Activated naive CD8-positive, alpha-beta T cell treated with anti-CD3 and anti-CD28 coated beads, Interleukin-2, amount 10 ng/mL, durations not matched to agents 7 days and 5 days (primary cell): Measurements from ENCODE around the gene NPEPPS. TPM values are rescaled to one million over a fixed set of nuclear protein-coding genes. Genes with fewer than 3 reads are reported as not detected.
"Not testable (repeated sequence)": the region's sequence is repeated elsewhere in the genome, so short reads cannot be mapped to it uniquely, and the experiment has no call there.

ENCODE experiments used
- ATAC-seq: fragments of 150-1000 bp; cut with Tn5 transposase; one replicate; pipeline ENCODE4 v1.10.0; 2021; ENCODE audit warnings: low read depth, moderate library complexity
- POLR2A ChIA-PET: fragments of 350-600 bp; sonication (Branson Sonifier 250); formaldehyde crosslinking; loops from one replicate; lab custom pipeline; 2021; ENCODE audit warnings: antibody characterized with exemption; lab: Charles Lee
- DNase-seq: peaks from one replicate; pipeline ENCODE4 v3.0.0; 2021
- H3K27ac Mint-ChIP-seq: one replicate; pipeline ENCODE4 v1.8.0; 2022; ENCODE audit warnings: mild to moderate bottlenecking, mixed read lengths
- H3K27me3 Mint-ChIP-seq: one replicate; pipeline ENCODE4 v1.8.0; 2022; ENCODE audit warnings: mild to moderate bottlenecking, moderate library complexity, mixed read lengths
- H3K36me3 Mint-ChIP-seq: one replicate; pipeline ENCODE4 v1.8.0; 2021; ENCODE audit warnings: mild to moderate bottlenecking, mixed read lengths
- H3K4me1 Mint-ChIP-seq: one replicate; pipeline ENCODE4 v1.8.0; 2021; ENCODE audit warnings: mixed read lengths
- H3K4me3 Mint-ChIP-seq: one replicate; pipeline ENCODE4 v1.8.0; 2022; ENCODE audit warnings: mild to moderate bottlenecking, moderate library complexity, mixed read lengths
- H3K9me3 Mint-ChIP-seq: one replicate; pipeline ENCODE4 v1.8.0; 2021; ENCODE audit warnings: mixed read lengths
- total RNA-seq, 2 experiments: library from RNA; stranded (reverse); gene quantifications; one replicate each; pipeline ENCODE4 v1.2.3, GENCODE V29; 2021

Gene NPEPPS
- total RNA-seq, 2 experiments from 2014 or later = 101 to 104 TPM

DNA sequence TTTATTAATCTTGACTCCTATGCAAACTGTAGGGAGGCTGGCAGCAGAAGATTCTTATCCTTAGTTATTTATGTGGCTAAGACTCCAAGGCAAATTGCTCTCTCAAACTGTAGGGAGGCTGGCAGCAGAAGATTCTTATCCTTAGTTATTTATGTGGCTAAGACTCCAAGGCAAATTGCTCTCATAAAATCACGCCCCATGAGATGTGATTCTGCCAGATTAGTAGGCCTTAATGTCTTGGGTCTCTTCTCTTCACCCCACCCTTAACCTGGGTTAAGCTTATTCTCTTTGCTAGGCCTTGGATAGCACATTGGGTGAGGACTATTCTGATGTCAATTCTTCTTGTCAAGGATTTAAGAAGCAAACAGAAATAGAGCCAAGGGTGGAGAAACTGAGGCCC, 9.5 kb upstream of the NPEPPS start:
- DNase-seq, ATAC-seq, POLR2A ChIA-PET, H3K4me3 Mint-ChIP-seq, H3K36me3 Mint-ChIP-seq, H3K4me1 Mint-ChIP-seq, H3K27me3 Mint-ChIP-seq, H3K9me3 Mint-ChIP-seq, H3K27ac Mint-ChIP-seq: not testable (repeated sequence)

- H3K4me1 Mint-ChIP-seq, H3K9me3 Mint-ChIP-seq, ATAC-seq, DNase-seq, H3K27me3 Mint-ChIP-seq, H3K27ac Mint-ChIP-seq, H3K36me3 Mint-ChIP-seq, POLR2A ChIA-PET, H3K4me3 Mint-ChIP-seq: not testable (repeated sequence)
Observed at GRCh38 chr17:47522341-47522740, 8.6 kb upstream of the NPEPPS start.

DNA sequence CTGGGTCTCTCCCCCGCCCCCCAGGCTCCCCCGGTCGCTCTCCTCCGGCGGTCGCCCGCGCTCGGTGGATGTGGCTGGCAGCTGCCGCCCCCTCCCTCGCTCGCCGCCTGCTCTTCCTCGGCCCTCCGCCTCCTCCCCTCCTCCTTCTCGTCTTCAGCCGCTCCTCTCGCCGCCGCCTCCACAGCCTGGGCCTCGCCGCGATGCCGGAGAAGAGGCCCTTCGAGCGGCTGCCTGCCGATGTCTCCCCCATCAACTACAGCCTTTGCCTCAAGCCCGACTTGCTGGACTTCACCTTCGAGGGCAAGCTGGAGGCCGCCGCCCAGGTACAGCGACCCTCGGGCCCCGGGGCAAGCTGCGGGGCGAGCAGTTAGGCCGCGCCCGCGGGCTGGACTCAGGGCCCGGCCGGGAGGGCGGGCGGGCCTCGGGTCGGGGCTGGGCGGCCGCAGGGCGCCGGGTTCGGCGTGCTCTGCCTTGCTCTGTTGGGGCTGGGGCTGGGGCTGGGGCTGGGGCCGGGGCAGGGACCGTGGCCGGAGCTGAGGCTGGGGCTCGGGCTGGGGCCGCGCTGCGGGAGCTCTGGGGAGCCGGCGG, 419 bp downstream of the NPEPPS start:
- H3K27me3 Mint-ChIP-seq, H3K9me3 Mint-ChIP-seq, POLR2A ChIA-PET: not testable (repeated sequence)

DNA sequence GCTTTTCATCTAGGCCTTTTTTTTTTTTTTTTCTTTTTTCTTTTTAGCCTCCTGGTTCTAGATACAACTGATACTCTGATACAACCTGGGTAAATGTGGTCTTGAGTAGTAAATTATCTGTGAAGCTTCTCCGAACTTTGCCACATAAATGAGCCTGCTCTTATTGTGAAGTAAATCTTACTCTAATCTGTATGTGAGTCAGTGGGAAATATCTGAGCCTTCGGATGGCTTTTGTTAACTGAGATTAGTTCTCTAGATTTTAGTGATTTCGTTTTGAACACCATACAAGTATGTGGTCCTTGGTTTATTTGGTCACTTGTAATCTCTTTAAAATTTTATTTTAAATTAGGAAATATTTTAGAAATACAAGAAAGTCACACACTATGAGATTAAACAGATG, 8.2 kb downstream of the NPEPPS start:
- H3K9me3 Mint-ChIP-seq, H3K4me1 Mint-ChIP-seq, H3K27ac Mint-ChIP-seq, DNase-seq, H3K27me3 Mint-ChIP-seq, ATAC-seq, H3K36me3 Mint-ChIP-seq, POLR2A ChIA-PET, H3K4me3 Mint-ChIP-seq: not testable (repeated sequence)

More for the DNA sequence above, 419 bp downstream of the NPEPPS start:
- not testable (repeated sequence) for H3K36me3 Mint-ChIP-seq, H3K4me3 Mint-ChIP-seq, H3K4me1 Mint-ChIP-seq, H3K27ac Mint-ChIP-seq
- DNase-seq = peak; percentile 59
- peak; percentile 61 for ATAC-seq

DNA sequence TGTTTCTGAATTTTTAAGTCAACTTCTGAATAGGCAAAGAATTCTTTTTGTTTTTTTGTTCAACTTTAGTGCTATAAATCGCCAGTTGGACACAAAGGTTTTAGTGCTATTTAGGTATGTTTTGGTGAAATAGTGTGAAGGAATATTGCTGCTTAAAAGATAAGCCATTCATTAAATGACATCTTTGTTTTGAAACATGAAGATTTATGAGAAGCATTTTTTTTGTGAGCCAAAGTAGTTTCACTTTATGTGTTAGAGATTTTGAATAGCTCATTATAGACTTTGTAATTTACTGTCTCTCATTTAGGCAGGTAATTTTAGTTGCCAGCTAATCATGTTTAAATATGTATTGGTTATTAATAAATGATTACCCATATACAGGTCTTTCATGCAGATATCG, 10.8 kb downstream of the NPEPPS start:
- H3K9me3 Mint-ChIP-seq, H3K27me3 Mint-ChIP-seq, DNase-seq, POLR2A ChIA-PET, H3K36me3 Mint-ChIP-seq, H3K4me1 Mint-ChIP-seq, H3K4me3 Mint-ChIP-seq, ATAC-seq, H3K27ac Mint-ChIP-seq: not testable (repeated sequence)

- POLR2A ChIA-PET = not testable (repeated sequence)
Observed at GRCh38 chr17:47544327-47544726, 13.4 kb downstream of the NPEPPS start.

GRCh38 chr17:47554733-47555132, 23.8 kb downstream of the NPEPPS start:
- DNase-seq, H3K4me3 Mint-ChIP-seq, H3K27ac Mint-ChIP-seq, H3K27me3 Mint-ChIP-seq, H3K9me3 Mint-ChIP-seq, H3K4me1 Mint-ChIP-seq, ATAC-seq, POLR2A ChIA-PET: not testable (repeated sequence)
- H3K36me3 Mint-ChIP-seq = peaks cover 13% of the 10 kb centered on the region

More at GRCh38 chr17:47544327-47544726, 13.4 kb downstream of the NPEPPS start:
- not testable (repeated sequence) for H3K27ac Mint-ChIP-seq, H3K4me3 Mint-ChIP-seq, H3K27me3 Mint-ChIP-seq, DNase-seq, H3K4me1 Mint-ChIP-seq, H3K9me3 Mint-ChIP-seq, ATAC-seq
- peaks cover 12% of the 10 kb centered on the region for H3K36me3 Mint-ChIP-seq

DNA sequence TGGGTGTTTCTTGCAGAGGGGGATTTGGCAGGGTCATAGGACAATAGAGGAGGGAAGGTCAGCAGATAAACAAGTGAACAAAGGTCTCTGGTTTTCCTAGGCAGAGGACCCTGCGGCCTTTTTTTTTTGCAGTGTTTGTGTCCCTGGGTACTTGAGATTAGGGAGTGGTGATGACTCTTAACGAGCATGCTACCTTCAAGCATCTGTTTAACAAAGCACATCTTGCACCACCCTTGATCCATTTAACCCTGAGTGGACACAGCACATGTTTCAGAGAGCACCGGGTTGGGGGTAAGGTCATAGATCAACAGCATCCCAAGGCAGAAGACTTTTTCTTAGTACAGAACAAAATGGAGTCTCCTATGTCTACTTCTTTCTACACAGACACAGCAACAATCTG, 25.2 kb downstream of the NPEPPS start:
- H3K27ac Mint-ChIP-seq, H3K4me3 Mint-ChIP-seq, DNase-seq, H3K27me3 Mint-ChIP-seq, H3K36me3 Mint-ChIP-seq, H3K4me1 Mint-ChIP-seq, ATAC-seq, H3K9me3 Mint-ChIP-seq, POLR2A ChIA-PET: not testable (repeated sequence)

DNA sequence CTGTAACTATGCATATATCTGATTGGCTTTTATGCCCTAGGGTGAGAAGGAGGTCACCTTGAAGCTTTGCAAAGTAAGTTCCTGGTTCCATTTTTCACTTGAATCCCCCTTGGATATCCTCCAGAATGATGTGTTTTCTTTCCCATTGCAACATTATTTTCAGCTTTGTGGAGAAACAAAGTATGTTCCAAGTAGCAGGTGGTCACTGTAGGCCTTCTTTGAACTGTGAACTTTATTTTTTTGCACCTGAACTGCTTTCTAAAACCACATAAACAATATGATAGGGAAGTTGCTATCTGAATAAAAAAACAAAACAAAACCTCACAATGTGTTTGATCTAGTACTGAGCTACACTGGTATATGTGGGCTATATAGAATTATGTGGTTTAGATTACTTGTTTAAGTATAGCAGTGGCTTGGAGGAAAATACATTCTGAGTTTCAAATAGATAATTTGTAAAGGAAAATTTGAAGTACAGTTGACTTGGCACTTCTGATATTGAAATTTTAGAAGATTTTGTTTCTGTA, 29.7 kb downstream of the NPEPPS start:
- H3K9me3 Mint-ChIP-seq, H3K27me3 Mint-ChIP-seq, H3K36me3 Mint-ChIP-seq, DNase-seq, H3K4me1 Mint-ChIP-seq, H3K27ac Mint-ChIP-seq, ATAC-seq, H3K4me3 Mint-ChIP-seq, POLR2A ChIA-PET: not testable (repeated sequence)

GRCh38 chr17:47561698-47562405, 30.9 kb downstream of the NPEPPS start:
- POLR2A ChIA-PET, ATAC-seq, H3K36me3 Mint-ChIP-seq, H3K27me3 Mint-ChIP-seq, DNase-seq, H3K9me3 Mint-ChIP-seq, H3K4me3 Mint-ChIP-seq, H3K4me1 Mint-ChIP-seq: not testable (repeated sequence)
- peak overlapping the region; percentile 34 for H3K27ac Mint-ChIP-seq

GRCh38 chr17:47562406-47562705, 31.4 kb downstream of the NPEPPS start:
- H3K27ac Mint-ChIP-seq, H3K9me3 Mint-ChIP-seq, H3K36me3 Mint-ChIP-seq, H3K27me3 Mint-ChIP-seq, POLR2A ChIA-PET, H3K4me3 Mint-ChIP-seq, ATAC-seq, DNase-seq, H3K4me1 Mint-ChIP-seq: not testable (repeated sequence)

GRCh38 chr17:47567261-47567660, 36.4 kb downstream of the NPEPPS start:
- DNase-seq, H3K27me3 Mint-ChIP-seq, ATAC-seq, H3K27ac Mint-ChIP-seq, H3K9me3 Mint-ChIP-seq, H3K4me3 Mint-ChIP-seq, H3K4me1 Mint-ChIP-seq, POLR2A ChIA-PET: not testable (repeated sequence)
- H3K36me3 Mint-ChIP-seq = peaks cover 14% of the 10 kb centered on the region

DNA sequence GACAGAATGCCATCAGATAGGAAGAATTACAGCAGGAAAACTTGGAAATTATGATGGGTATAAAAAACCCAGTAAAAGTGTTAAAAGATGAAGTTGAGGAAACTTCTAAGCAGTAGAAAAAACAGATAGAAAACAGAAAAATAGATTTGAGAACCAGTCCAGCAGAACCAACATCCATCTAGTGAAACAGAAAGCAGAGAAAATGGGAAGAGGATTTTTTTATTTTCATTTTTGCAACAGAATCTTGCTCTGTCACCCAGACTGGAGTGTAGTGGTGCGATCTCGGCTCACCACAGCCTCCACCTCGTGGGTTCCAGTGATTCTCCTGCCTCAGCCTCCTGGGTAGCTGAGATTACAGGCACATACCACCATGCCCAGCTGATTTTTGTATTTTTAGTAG, 41.7 kb downstream of the NPEPPS start:
- H3K27me3 Mint-ChIP-seq, DNase-seq, H3K4me3 Mint-ChIP-seq, POLR2A ChIA-PET, H3K4me1 Mint-ChIP-seq, ATAC-seq, H3K9me3 Mint-ChIP-seq: not testable (repeated sequence)
- Mint-ChIP-seq H3K27ac (peak overlapping the region; percentile 4), H3K36me3 (peaks cover 18% of the 10 kb centered on the region)

GRCh38 chr17:47582416-47582815, 51.5 kb downstream of the NPEPPS start:
- H3K36me3 Mint-ChIP-seq, H3K4me3 Mint-ChIP-seq, ATAC-seq, H3K9me3 Mint-ChIP-seq, POLR2A ChIA-PET, H3K27ac Mint-ChIP-seq, H3K27me3 Mint-ChIP-seq, H3K4me1 Mint-ChIP-seq, DNase-seq: not testable (repeated sequence)
